IPS-15b (cell line): ENCODE results near the gene TEDC1.

ENCODE experiments used
- H3K27me3 ChIP-seq: one replicate; pipeline ENCODE4 v1.6.1; 2013; ENCODE audit warnings: low read length; ENCODE audit not compliant: control insufficient read depth, insufficient read depth
- H3K36me3 ChIP-seq: one replicate; pipeline ENCODE4 v1.6.1; 2013; ENCODE audit warnings: low read length; ENCODE audit not compliant: control insufficient read depth, insufficient read depth
- H3K4me1 ChIP-seq: one replicate; pipeline ENCODE4 v1.6.1; 2013; ENCODE audit warnings: mild to moderate bottlenecking, low read length; ENCODE audit not compliant: control insufficient read depth, insufficient read depth
- H3K4me3 ChIP-seq: one replicate; pipeline ENCODE4 v1.5.1; 2013; ENCODE audit warnings: low read depth, low read length
- H3K9ac ChIP-seq: one replicate; pipeline ENCODE4 v1.6.1; 2013; ENCODE audit warnings: low read depth, mild to moderate bottlenecking, low read length
- H3K9me3 ChIP-seq: one replicate; pipeline ENCODE4 v1.6.1; 2013; ENCODE audit warnings: mild to moderate bottlenecking, low read length; ENCODE audit not compliant: control insufficient read depth, insufficient read depth

TEDC1 gene, protein sequence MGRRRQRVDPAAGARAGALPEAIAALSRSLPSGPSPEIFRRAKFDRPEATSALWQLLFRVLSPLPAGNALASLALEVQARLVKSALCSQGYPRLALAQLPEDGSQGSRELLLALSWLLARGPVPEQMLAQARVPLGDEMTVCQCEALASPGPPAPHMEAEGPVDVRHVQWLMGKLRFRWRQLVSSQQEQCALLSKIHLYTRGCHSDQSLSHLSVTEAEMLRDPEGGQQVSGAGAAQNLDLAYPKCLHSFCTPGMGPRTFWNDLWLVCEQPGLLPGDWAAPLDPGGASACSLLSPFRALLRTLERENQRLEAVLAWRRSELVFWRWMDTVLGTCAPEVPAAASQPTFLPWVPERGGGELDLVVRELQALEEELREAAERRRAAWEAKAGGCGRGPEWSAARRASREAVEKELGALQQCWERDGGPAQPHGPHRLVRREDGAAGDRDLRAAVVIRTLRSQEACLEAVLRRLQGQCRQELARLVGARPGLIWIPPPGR

DNA sequence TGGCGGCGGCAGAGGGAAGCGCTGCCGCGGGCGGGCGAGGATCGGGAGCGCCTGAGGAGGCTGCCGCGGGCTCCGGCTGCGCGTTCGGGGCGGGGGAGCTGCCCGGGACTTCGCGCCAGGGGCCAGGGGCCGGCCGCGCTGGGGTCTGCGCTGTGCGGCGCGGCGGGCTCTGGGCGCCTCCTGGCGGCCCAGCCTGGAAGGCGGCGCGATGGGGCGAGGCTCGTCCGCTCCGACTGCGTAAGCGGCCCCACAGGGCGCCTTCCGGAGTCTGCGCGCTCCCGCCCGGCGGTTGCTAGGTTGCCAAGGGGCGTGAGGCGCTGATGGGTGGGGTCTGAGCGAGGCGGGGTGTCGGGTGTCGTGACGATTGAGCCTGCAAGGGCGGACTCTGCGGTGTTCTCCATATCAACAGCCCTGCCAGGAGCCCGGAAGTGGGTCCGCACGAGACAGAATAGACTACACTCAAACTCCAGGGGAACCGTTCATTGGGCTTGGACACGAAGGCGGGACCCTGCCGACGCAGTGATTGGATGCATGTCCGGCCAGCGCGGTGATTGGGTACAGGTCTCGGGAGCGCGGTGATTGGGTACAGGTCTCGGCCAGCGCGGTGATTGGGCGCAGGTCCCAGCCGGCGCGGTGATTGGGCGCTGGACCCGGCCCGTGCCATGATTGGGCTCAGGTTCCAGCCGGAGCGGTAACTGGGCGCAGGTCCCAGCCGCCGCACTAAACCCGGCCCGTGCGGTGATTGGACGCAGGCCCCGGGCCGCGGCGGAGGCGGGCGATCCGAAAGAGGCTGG lies at the start of gene TEDC1:
Gene TEDC1 (plus strand): TSS at position 675 of the 794 bp plus-strand sequence. CDS start 130 bp downstream, outside the sequence.
- Histone ChIP-seq H3K9ac (no peak within 1 kb of the TSS), H3K36me3 (peaks cover 5% of the 10 kb centered on the region), H3K4me1 (no peaks in the 10 kb centered on the region), H3K9me3 (no peaks in the 10 kb centered on the region), H3K4me3 (peak within 1 kb of the TSS; percentile 46), H3K27me3 (peaks cover 29% of the 10 kb centered on the region)

DNA sequence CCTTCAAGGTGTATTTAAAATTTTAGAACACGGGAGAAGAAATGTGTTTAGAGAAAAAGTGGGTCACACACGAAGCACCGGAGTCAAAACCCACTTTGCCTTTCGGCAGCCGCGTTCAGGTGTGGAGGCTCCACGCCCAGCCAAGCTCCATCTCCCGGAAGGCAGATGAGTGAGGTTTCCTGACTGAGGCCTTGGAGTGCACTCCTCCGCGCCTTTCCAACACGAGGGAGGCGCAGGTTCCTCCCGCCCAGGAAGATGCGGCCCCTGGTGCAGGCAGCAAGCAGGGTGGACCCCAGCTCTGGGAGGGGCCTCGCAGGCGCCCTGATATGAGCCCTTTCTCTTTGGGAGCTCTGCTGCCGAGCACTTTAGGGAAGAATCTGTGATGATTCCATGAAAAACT lies 48.9 kb upstream of the TEDC1 start:
- Histone ChIP-seq H3K4me3 (no peak overlapping the region), H3K36me3 (peaks cover 26% of the 10 kb centered on the region), H3K9ac (no peak overlapping the region), H3K9me3 (no peaks in the 10 kb centered on the region), H3K4me1 (no peaks in the 10 kb centered on the region), H3K27me3 (no peaks in the 10 kb centered on the region)

DNA sequence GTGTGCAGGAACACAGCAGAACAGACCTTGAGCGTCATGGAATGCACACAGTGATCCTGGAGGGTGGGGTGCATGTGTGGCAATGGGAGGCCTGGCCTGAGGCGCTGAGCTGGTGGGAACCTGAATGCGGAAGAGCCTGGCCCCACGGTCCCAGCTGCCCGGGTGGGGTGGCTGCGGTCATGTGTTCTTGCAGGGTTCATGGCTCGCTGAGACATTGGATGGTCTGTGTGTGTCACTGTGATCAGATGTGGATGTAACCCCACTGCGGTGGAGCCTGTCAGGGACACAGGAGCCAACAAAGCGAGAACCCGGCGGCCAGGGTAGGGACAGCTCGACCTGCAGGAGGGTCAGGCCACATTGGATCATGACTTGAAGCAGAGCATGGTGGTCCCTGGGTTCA lies 48.2 kb upstream of the TEDC1 start:
- Histone ChIP-seq H3K4me1 (no peaks in the 10 kb centered on the region), H3K4me3 (no peak overlapping the region), H3K9me3 (no peaks in the 10 kb centered on the region), H3K36me3 (peaks cover 23% of the 10 kb centered on the region), H3K27me3 (no peaks in the 10 kb centered on the region), H3K9ac (no peak overlapping the region)

DNA sequence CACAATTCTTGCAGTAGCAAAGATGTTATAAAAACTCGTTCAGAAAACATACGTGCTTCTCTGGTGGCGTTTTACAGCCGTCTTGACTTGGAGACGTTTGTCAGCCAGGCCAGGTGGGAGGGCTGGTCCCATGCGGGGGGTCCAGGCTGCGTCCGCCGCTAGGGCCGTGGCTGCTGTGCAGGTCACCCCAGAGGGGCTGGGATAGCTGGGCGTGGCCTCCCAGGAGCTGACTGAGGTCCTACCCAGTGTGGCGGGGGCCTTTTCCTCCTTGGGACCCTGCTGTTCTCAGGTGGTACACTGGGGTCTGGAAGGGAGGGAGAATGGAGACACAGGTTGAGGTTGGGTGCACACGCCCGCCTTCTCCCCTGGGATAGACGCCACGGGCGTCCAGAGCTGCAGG lies 46.2 kb upstream of the TEDC1 start:
- no peak overlapping the region for H3K9ac ChIP-seq
- no peaks in the 10 kb centered on the region for H3K27me3 ChIP-seq
- H3K36me3 ChIP-seq, result peaks cover 28% of the 10 kb centered on the region
- H3K9me3 ChIP-seq, result no peaks in the 10 kb centered on the region
- no peaks in the 10 kb centered on the region for H3K4me1 ChIP-seq
- no peak overlapping the region for H3K4me3 ChIP-seq

DNA sequence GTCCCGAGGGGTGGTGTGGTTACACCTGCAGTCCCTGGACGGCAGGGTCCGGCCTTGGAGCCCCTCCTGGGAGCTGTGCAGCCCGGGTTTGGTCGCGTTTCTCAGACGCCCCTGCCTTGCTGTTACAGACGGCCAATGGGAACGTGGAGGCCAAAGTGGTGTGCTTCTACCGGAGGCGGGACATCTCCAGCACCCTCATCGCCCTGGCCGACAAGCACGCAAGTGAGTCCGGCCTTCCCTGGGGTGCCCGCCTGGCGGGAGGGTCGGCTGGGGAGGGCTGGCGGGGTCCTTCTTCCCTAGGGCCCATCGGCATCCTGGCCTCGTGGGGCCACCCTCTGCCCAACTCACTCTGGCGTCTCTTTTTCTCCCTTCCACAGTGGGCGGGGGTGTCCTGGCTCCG lies 45.8 kb upstream of the TEDC1 start:
- Histone ChIP-seq H3K4me1 (no peaks in the 10 kb centered on the region), H3K36me3 (peaks cover 29% of the 10 kb centered on the region), H3K9me3 (no peaks in the 10 kb centered on the region), H3K9ac (no peak overlapping the region), H3K27me3 (no peaks in the 10 kb centered on the region), H3K4me3 (no peak overlapping the region)

DNA sequence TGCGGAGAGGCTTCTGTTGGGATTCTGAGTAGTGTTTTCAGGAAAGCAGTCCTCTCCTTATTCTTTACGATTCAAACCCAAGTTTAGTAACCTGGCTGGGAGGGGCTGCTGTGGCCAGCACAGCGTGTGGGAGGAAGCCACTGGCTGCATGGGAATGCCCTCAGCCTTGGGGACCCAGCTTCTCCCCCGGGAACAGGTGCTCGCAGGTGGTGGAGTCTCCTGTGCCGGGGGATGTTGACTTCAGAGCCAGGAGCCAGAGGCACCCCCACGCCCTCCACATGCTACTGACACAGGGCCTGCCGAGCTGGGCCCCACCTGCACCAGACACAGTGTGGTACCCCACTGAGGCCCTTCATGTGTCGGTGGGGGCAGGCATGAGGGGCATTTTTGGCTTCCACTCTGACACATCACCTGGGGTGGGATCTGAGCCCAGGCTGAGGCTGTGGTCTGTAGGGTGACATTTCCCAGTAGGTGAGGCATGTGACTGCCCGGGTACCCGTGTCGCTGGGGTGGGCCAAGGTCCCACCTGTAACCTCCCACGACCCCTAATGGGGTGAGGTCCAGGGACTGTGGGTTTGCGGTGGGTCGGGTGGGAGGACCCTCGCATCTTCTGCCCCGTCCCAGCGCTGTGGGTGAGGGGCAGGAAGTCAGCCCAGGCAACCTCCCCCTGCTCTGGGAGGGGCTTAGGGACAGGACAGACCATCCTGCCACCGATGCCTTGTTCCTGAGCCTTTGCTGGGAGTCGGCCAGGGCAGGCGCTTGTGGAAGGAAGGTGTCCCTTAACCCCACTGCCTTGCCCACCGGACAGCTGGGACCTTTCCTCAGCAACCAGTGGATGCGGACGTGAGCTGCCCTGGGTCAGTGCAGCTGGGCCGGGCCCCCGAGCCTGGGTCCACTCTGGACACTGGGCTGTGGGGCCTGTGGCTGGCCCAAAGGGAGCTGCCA lies 44.9 kb upstream of the TEDC1 start:
- H3K36me3 ChIP-seq, result peaks cover 30% of the 10 kb centered on the region
- H3K4me1 ChIP-seq, result no peaks in the 10 kb centered on the region
- H3K9ac ChIP-seq, result no peak overlapping the region
- no peaks in the 10 kb centered on the region for H3K27me3 ChIP-seq
- no peaks in the 10 kb centered on the region for H3K9me3 ChIP-seq
- H3K4me3 ChIP-seq, result no peak overlapping the region

DNA sequence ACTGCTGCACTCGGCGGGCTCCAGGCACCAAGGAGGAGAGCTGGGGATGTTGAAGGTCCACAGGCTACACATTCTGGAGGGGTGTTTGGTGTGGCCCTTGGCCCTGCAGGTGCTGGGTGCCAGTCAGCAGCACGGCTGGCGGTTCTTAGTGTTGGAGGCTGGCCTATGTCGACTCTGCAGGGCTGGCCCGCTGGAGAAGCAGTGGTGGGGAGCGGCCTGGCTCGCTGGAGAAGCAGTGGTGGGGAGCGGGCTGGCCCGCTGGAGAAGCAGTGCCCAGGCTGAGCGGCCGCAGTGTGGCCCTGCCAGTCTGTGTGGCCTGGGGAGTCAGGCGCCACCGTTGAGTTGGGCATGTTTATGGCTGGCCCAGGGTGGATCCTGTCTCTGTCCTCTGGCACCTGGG lies 44.1 kb upstream of the TEDC1 start:
- no peaks in the 10 kb centered on the region for H3K9me3 ChIP-seq
- peaks cover 35% of the 10 kb centered on the region for H3K36me3 ChIP-seq
- H3K9ac ChIP-seq, result no peak overlapping the region
- no peaks in the 10 kb centered on the region for H3K27me3 ChIP-seq
- no peaks in the 10 kb centered on the region for H3K4me1 ChIP-seq
- no peak overlapping the region for H3K4me3 ChIP-seq

DNA sequence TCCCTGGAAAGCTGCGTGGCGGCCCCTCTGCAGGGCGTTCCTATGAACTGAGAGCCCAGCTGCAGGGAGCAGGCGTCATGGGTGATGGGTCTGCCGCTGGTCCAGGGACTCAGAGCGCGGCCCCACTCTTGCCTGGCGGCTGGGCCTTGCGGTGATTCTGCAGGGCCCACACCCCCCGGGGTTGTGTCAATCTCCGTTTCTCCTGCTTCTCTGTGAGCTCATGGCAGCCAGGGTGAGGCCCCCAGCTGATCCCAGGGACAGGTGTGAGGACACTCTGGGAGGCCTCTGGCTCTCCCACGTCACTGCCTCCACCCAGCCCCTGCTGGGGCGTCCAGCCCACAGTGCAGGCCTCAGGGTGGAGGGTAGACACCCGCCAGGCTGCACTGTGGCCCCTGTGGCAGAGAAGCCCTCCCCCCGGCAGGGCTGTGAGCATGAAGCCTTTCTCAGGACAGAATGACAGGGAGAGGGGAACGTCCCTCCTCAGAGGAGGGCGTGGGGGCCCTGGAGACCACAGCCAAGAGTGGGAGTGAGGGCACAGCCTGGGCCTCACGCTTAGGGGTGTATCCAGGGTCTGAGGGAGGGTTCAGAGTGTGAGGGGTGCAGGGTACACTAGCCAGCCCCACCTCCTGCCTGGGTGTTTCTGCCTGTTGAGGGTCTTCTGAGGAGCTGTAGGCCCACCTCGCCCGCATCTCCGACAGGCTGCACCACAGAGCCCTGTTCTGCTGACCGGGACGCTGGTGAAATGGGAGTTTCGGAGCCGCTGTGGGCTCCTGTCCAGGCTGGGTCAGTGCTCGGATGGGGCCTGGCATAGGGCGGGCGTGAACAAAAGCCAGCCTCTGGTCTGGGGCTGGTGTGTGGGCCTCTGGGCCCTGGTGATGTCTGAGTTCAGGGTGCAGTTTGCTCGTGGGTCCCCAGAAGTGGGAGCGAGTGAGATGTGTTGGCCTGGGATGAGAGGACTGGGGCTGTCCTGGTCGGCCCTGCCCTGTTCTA lies 43.1 kb upstream of the TEDC1 start:
- Histone ChIP-seq H3K9me3 (no peaks in the 10 kb centered on the region), H3K4me1 (no peaks in the 10 kb centered on the region), H3K27me3 (no peaks in the 10 kb centered on the region), H3K36me3 (peaks cover 34% of the 10 kb centered on the region), H3K9ac (no peak overlapping the region), H3K4me3 (no peak overlapping the region)

DNA sequence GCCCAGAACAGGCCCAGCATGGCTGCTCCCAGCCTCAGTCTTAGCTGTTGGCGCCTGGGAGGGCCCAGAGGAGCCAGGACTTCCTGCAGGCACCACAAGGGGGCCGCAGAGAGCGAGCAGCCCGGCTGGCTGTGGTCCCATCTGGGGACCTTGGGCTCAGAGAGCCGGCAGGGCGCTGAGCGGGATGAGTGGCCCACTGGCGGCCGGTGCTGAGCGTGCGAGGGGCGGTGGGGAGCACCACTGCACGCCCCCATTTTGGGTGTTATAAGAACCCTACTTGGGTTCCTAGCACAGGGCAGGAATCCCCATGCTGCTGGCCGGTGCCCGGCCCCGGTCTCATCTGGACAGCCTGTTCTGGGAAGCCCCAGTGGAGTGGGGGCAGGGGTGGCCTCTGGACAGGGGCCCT lies 42.3 kb upstream of the TEDC1 start:
- Histone ChIP-seq H3K9ac (no peak overlapping the region), H3K9me3 (no peaks in the 10 kb centered on the region), H3K4me1 (no peaks in the 10 kb centered on the region), H3K4me3 (no peak overlapping the region), H3K36me3 (peaks cover 38% of the 10 kb centered on the region), H3K27me3 (no peaks in the 10 kb centered on the region)

DNA sequence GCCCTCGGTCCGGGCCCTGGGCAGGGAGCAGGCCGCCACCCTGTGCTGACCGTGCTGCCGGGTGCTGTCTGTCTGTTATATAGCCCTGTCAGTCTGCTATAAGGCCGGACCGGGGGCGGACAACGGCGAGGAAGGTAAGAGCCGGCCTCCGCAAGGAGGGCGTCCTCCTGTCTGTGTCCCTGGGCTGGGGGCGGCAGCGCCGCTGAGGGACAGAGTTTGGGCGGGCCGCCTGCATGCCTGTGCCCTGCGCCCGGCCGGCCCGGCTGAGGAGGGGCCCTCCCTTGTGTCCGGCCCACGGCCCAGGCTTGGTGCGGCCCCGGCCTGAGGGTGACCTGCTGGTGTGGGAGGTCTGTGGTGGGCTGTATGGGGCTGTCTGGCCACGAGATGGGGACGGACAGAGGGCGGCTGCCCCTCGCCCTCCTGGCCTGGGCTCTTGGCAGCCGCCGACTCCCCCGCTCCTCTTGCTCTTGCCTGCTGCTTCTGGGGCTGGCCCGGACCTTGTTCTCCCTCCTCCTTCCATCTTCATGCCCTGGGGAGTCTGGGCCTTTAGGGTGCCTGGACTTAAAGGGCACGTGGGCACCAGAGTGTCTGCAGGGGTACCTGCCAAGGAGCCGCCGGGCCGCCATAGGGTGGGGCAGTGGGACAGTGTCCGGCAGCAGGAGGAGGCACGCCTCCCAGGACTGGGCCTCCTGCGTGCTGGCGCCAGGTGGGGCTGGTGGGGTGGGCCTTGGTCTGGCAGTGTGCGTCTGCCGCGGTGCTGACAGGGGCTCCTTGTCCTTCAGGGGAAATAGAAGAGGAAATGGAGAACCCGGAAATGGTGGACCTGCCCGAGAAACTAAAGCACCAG lies 41.5 kb upstream of the TEDC1 start:
- Histone ChIP-seq H3K9ac (no peak overlapping the region), H3K9me3 (no peaks in the 10 kb centered on the region), H3K4me1 (no peaks in the 10 kb centered on the region), H3K36me3 (peaks cover 46% of the 10 kb centered on the region), H3K27me3 (no peaks in the 10 kb centered on the region), H3K4me3 (no peak overlapping the region)
